Measurements from ENCODE around the gene SECISBP2L.

The SECISBP2L gene

GRCh38 chr15:48946074-48946839 is 100.0 kb downstream of the SECISBP2L start:
- TF ChIP-seq EZH2phosphoT487 (IDR thresholded peaks at IDR 0.05; ENCODE audit: low read length), result no peak
- TF ChIP-seq EZH2 (optimal IDR thresholded peaks at IDR 0.05; ENCODE audit: low read depth, low read length), result no peak
- no peak for TF ChIP-seq CTCF (IDR thresholded peaks at IDR 0.05; ENCODE audit: low read length)
- H3F3A ChIP-seq (ENCODE audit: insufficient read depth, low read length), result no peaks in the 10 kb centered on the region
- H3K4me1 ChIP-seq (ENCODE audit: low read length), result no peaks in the 10 kb centered on the region
- H3K27me3 ChIP-seq (replicated peaks; ENCODE audit: insufficient read depth, low read length), result no peaks in the 10 kb centered on the region
- H3K4me2 ChIP-seq (ENCODE audit: low read depth, low read length), result no peak overlapping the region
- no peak overlapping the region for H3K9ac ChIP-seq (ENCODE audit: low read length)
- H3K79me2 ChIP-seq (ENCODE audit: low read length), result no peaks in the 10 kb centered on the region
- no peaks in the 10 kb centered on the region for H4K20me1 ChIP-seq (ENCODE audit: insufficient read depth, low read length)
- no peaks in the 10 kb centered on the region for H3K9me2 ChIP-seq (replicated peaks; ENCODE audit: insufficient read depth, low read length)
- no peak overlapping the region for H3K27ac ChIP-seq (ENCODE audit: low read length)
- no peaks in the 10 kb centered on the region for H3K36me3 ChIP-seq (replicated peaks; ENCODE audit: insufficient read depth, low read length)
- H2AFZ ChIP-seq (ENCODE audit: low read length), result no peak overlapping the region
- no peak for DNase-seq
- H3K9me3 ChIP-seq (replicated peaks; ENCODE audit: insufficient read depth, low read length), result no peaks in the 10 kb centered on the region
- no peak overlapping the region for H3K4me3 ChIP-seq (ENCODE audit: low read length)

GRCh38 chr15:48945386-48945785 is 100.9 kb downstream of the SECISBP2L start:
- H3K4me1 ChIP-seq (ENCODE audit: low read length), result no peaks in the 10 kb centered on the region
- no peak overlapping the region for H3K4me3 ChIP-seq (ENCODE audit: low read length)
- no peak overlapping the region for H3K4me2 ChIP-seq (ENCODE audit: low read depth, low read length)
- TF ChIP-seq EZH2phosphoT487 (IDR thresholded peaks at IDR 0.05; ENCODE audit: low read length) (no peak), CTCF (IDR thresholded peaks at IDR 0.05; ENCODE audit: low read length) (no peak), EZH2 (optimal IDR thresholded peaks at IDR 0.05; ENCODE audit: low read depth, low read length) (no peak)
- no peaks in the 10 kb centered on the region for H4K20me1 ChIP-seq (ENCODE audit: insufficient read depth, low read length)
- H3F3A ChIP-seq (ENCODE audit: insufficient read depth, low read length), result no peaks in the 10 kb centered on the region
- no peaks in the 10 kb centered on the region for H3K27me3 ChIP-seq (replicated peaks; ENCODE audit: insufficient read depth, low read length)
- no peaks in the 10 kb centered on the region for H3K36me3 ChIP-seq (replicated peaks; ENCODE audit: insufficient read depth, low read length)
- no peak overlapping the region for H3K27ac ChIP-seq (ENCODE audit: low read length)
- no peaks in the 10 kb centered on the region for H3K9me3 ChIP-seq (replicated peaks; ENCODE audit: insufficient read depth, low read length)
- DNase-seq, result no peak
- no peaks in the 10 kb centered on the region for H3K9me2 ChIP-seq (replicated peaks; ENCODE audit: insufficient read depth, low read length)
- no peaks in the 10 kb centered on the region for H3K79me2 ChIP-seq (ENCODE audit: low read length)
- no peak overlapping the region for H3K9ac ChIP-seq (ENCODE audit: low read length)
- no peak overlapping the region for H2AFZ ChIP-seq (ENCODE audit: low read length)

GRCh38 chr15:48941904-48942303 is 104.3 kb downstream of the SECISBP2L start:
- Histone ChIP-seq H3K4me1 (ENCODE audit: low read length) (no peaks in the 10 kb centered on the region), H3K4me2 (ENCODE audit: low read depth, low read length) (no peak overlapping the region), H3K4me3 (ENCODE audit: low read length) (no peak overlapping the region), H3K79me2 (ENCODE audit: low read length) (no peaks in the 10 kb centered on the region), H3K9me2 (replicated peaks; ENCODE audit: insufficient read depth, low read length) (no peaks in the 10 kb centered on the region), H3K9ac (ENCODE audit: low read length) (no peak overlapping the region), H2AFZ (ENCODE audit: low read length) (no peak overlapping the region), H3K27me3 (replicated peaks; ENCODE audit: insufficient read depth, low read length) (no peaks in the 10 kb centered on the region), H4K20me1 (ENCODE audit: insufficient read depth, low read length) (no peaks in the 10 kb centered on the region), H3F3A (ENCODE audit: insufficient read depth, low read length) (no peaks in the 10 kb centered on the region), H3K9me3 (replicated peaks; ENCODE audit: insufficient read depth, low read length) (no peaks in the 10 kb centered on the region), H3K27ac (ENCODE audit: low read length) (no peak overlapping the region), H3K36me3 (replicated peaks; ENCODE audit: insufficient read depth, low read length) (no peaks in the 10 kb centered on the region)
- no peak for DNase-seq
- no peak for TF ChIP-seq EZH2 (optimal IDR thresholded peaks at IDR 0.05; ENCODE audit: low read depth, low read length)
- TF ChIP-seq EZH2phosphoT487 (IDR thresholded peaks at IDR 0.05; ENCODE audit: low read length), result no peak
- no peak for TF ChIP-seq CTCF (IDR thresholded peaks at IDR 0.05; ENCODE audit: low read length)
